H1 (cell line): Measurements from ENCODE around the gene GLIPR1. TPM values are rescaled to one million over a fixed set of nuclear protein-coding genes. Genes with fewer than 3 reads are reported as not detected.
A peak's percentile ranks its signal among the peaks of the same experiment; 100 is the strongest.

Experiments used
- CTCF ChIA-PET: fragments of 300-600 bp; sonication (Branson Sonifier 250); formaldehyde crosslinking; loops from one replicate; lab custom pipeline; 2021; ENCODE audit not compliant: partially characterized antibody; lab: Charles Lee
- POLR2A ChIA-PET: fragments of 300-600 bp; sonication (Branson Sonifier 250); formaldehyde crosslinking; loops from one replicate; lab custom pipeline; 2021; ENCODE audit warnings: inconsistent platforms; ENCODE audit not compliant: partially characterized antibody; lab: Charles Lee
- DNase-seq, 2 experiments: peaks; one replicate each; pipeline versions ENCODE4 v3.0.0 to v3.0.0-alpha.2; 2010 to 2022; ENCODE audit warnings: low spot score in 2 of 2, low read depth in 1 of 2, mixed read lengths in 1 of 2
- FAIRE-seq: peaks from 2 replicates; lab custom pipeline; 2011; peaks lifted over from hg19 to GRCh38; lab: Jason Lieb, UNC
- H2AFZ ChIP-seq: 2 replicates; pipeline ENCODE4 v1.8.1; 2012; ENCODE audit warnings: low read length, inconsistent platforms
- H2AK5ac ChIP-seq: 2 replicates; pipeline ENCODE4 v1.6.1; 2013; ENCODE audit warnings: low read depth, low read length
- H2BK120ac ChIP-seq: replicated peaks from 2 replicates; pipeline ENCODE3; 2013; ENCODE audit warnings: low read depth, low read length, inconsistent platforms
- H2BK12ac ChIP-seq: 2 replicates; pipeline ENCODE4 v1.6.1; 2013; ENCODE audit warnings: low read depth, low read length
- H2BK15ac ChIP-seq: 2 replicates; pipeline ENCODE4 v1.6.1; 2013; ENCODE audit warnings: low read length
- H2BK20ac ChIP-seq: 2 replicates; pipeline ENCODE4 v1.6.1; 2013; ENCODE audit warnings: low read length
- H2BK5ac ChIP-seq: 2 replicates; pipeline ENCODE4 v1.6.1; 2013; ENCODE audit warnings: low read depth, low read length
- H3K14ac ChIP-seq: 2 replicates; pipeline ENCODE4 v1.6.1; 2013; ENCODE audit warnings: inconsistent platforms; ENCODE audit not compliant: insufficient read length
- H3K18ac ChIP-seq: 2 replicates; pipeline ENCODE4 v1.6.1; 2013; ENCODE audit warnings: low read length; ENCODE audit errors: extremely low read depth
- H3K23ac ChIP-seq: 2 replicates; pipeline ENCODE4 v1.6.1; 2013; ENCODE audit warnings: inconsistent platforms; ENCODE audit not compliant: insufficient read length
- H3K23me2 ChIP-seq: 2 replicates; pipeline ENCODE4 v1.6.1; 2013; ENCODE audit warnings: low read depth, low read length
- H3K27ac ChIP-seq: 2 replicates; pipeline ENCODE4 v1.6.1; 2011; ENCODE audit warnings: low read depth, low read length, inconsistent platforms
- H3K27me3 ChIP-seq, 4 experiments: replicated peaks in 1 of 4; 1 replicate in 1 of 4; 2 replicates in 3 of 4; pipeline versions ENCODE4 v1.6.1 to v1.8.1; 2011 to 2013; ENCODE audit warnings: low read length in 3 of 4, mild to moderate bottlenecking in 3 of 4, inconsistent platforms in 2 of 4, mixed read lengths in 2 of 4, moderate library complexity in 1 of 4; ENCODE audit not compliant: control insufficient read depth in 3 of 4, insufficient read depth in 3 of 4; ENCODE audit errors: extremely low read depth in 1 of 4
- H3K36me3 ChIP-seq, 4 experiments: 2 replicates each; pipeline versions ENCODE4 v1.6.1 to v1.8.1; 2011 to 2013; ENCODE audit warnings: mild to moderate bottlenecking in 4 of 4, low read length in 3 of 4, moderate library complexity in 2 of 4, control low read depth in 1 of 4, inconsistent platforms in 1 of 4; ENCODE audit not compliant: insufficient read depth in 4 of 4, control insufficient read depth in 2 of 4
- H3K4ac ChIP-seq: replicated peaks from 2 replicates; pipeline ENCODE3; 2013; ENCODE audit warnings: low read length, low read depth, mixed read lengths, inconsistent platforms; ENCODE audit not compliant: insufficient read length
- H3K4me1 ChIP-seq, 4 experiments: replicated peaks in 1 of 4; 1 replicate in 1 of 4; 2 replicates in 3 of 4; pipeline versions ENCODE4 v1.6.1 to v1.8.1; 2011 to 2013; ENCODE audit warnings: low read length in 3 of 4, inconsistent platforms in 2 of 4, mixed read lengths in 1 of 4; ENCODE audit not compliant: insufficient read depth in 4 of 4, control insufficient read depth in 3 of 4
- H3K4me2 ChIP-seq, 2 experiments: 2 replicates each; pipeline versions ENCODE4 v1.6.1 to v1.8.1; 2011 to 2013; ENCODE audit warnings: low read depth in 2 of 2, low read length in 2 of 2, control low read depth in 1 of 2, inconsistent platforms in 1 of 2, mild to moderate bottlenecking in 1 of 2; ENCODE audit not compliant: insufficient read depth in 1 of 2
- H3K4me3 ChIP-seq, 4 experiments: fragments of 200-600, 300-600 bp in 1 of 4; sonication (generic), shearing (Covaris generic), sonication (Bioruptor Twin) in 1 of 4; 2 replicates each; pipeline versions ENCODE4 v1.5.1 to v1.8.1; 2011 to 2016; ENCODE audit warnings: low read length in 4 of 4, low read depth in 3 of 4, control low read depth in 2 of 4, inconsistent platforms in 2 of 4, mild to moderate bottlenecking in 2 of 4, mixed read lengths in 1 of 4, moderate library complexity in 1 of 4; ENCODE audit not compliant: insufficient read depth in 2 of 4; ENCODE audit errors: extremely low read depth in 1 of 4
- H3K56ac ChIP-seq: replicated peaks from 2 replicates; pipeline ENCODE3; 2013; ENCODE audit warnings: low read depth, mild to moderate bottlenecking, mixed read lengths, low read length, inconsistent platforms; ENCODE audit not compliant: insufficient read length
- H3K79me1 ChIP-seq: 2 replicates; pipeline ENCODE4 v1.6.1; 2013; ENCODE audit warnings: low read depth, low read length, control low read depth
- H3K79me2 ChIP-seq, 2 experiments: 2 replicates each; pipeline versions ENCODE4 v1.6.1 to v1.8.1; 2012 to 2013; ENCODE audit warnings: low read length in 2 of 2, mild to moderate bottlenecking in 2 of 2, inconsistent platforms in 1 of 2; ENCODE audit not compliant: insufficient read depth in 2 of 2, control insufficient read depth in 1 of 2
- H3K9ac ChIP-seq, 4 experiments: replicated peaks in 1 of 4; 1 replicate in 1 of 4; 2 replicates in 3 of 4; pipeline versions ENCODE4 v1.6.1 to v1.8.1; 2011 to 2013; ENCODE audit warnings: low read depth in 3 of 4, low read length in 3 of 4, control low read depth in 2 of 4, mild to moderate bottlenecking in 2 of 4, moderate library complexity in 2 of 4, inconsistent platforms in 1 of 4; ENCODE audit errors: extremely low read depth in 1 of 4
- H3K9me3 ChIP-seq, 2 experiments: 2 replicates each; pipeline versions ENCODE4 v1.6.1 to v1.8.1; 2012 to 2013; ENCODE audit warnings: mild to moderate bottlenecking in 2 of 2, moderate library complexity in 2 of 2, control low read depth in 1 of 2, inconsistent platforms in 1 of 2, low read depth in 1 of 2, low read length in 1 of 2, mixed read lengths in 1 of 2; ENCODE audit not compliant: insufficient read depth in 2 of 2
- H4K20me1 ChIP-seq, 2 experiments: replicated peaks in 1 of 2; 2 replicates each; pipeline versions ENCODE3 to v1.8.1; 2011 to 2013; ENCODE audit warnings: inconsistent platforms in 2 of 2, low read length in 2 of 2, mild to moderate bottlenecking in 1 of 2; ENCODE audit not compliant: insufficient read depth in 2 of 2, control insufficient read depth in 1 of 2
- H4K5ac ChIP-seq: 2 replicates; pipeline ENCODE4 v1.6.1; 2013; ENCODE audit warnings: low read length, low read depth, mixed read lengths, inconsistent platforms; ENCODE audit not compliant: insufficient read length
- H4K8ac ChIP-seq: 2 replicates; pipeline ENCODE4 v1.8.0; 2013; ENCODE audit warnings: mild to moderate bottlenecking, moderate library complexity, low read length, inconsistent platforms; ENCODE audit not compliant: insufficient read depth; ENCODE audit errors: extremely low read depth
- H4K91ac ChIP-seq: replicated peaks from 2 replicates; pipeline ENCODE3; 2013; ENCODE audit warnings: low read length, mixed read lengths, inconsistent platforms; ENCODE audit not compliant: insufficient read length
- POLR2A ChIP-seq, 2 experiments: IDR thresholded peaks; 1 replicate in 1 of 2; 2 replicates in 1 of 2; pipeline ENCODE4 v1.6.1; 2011; ENCODE audit warnings: low read depth in 2 of 2, low read length in 2 of 2, mild to moderate bottlenecking in 2 of 2; ENCODE audit errors: control extremely low read depth in 1 of 2
- WGBS, 2 experiments: shearing (Covaris generic) in 1 of 2; methylation state at CpG; one replicate each; pipeline versions ENCODE4 v1.1.6 to v1.1.7; 2013 to 2015; ENCODE audit warnings: low lambda C conversion rate in 2 of 2, mixed read lengths in 2 of 2, inconsistent platforms in 1 of 2, low coverage in 1 of 2, missing lambda C conversion rate in 1 of 2; ENCODE audit not compliant: insufficient replicate concordance in 2 of 2, insufficient coverage in 1 of 2, insufficient read length in 1 of 2; ENCODE audit errors: extremely low coverage in 1 of 2, missing lambda C conversion rate in 1 of 2; 5-methylcytosine and 5-hydroxymethylcytosine counted together
- polyA plus RNA-seq, 7 experiments: library from polyadenylated mRNA; depleted of rRNA in 3 of 7; stranded (reverse) in 5 of 7; unstranded in 2 of 7; fragments of >200 nt in 5 of 7; fragments of 200-250 nt in 2 of 7; gene quantifications; 1 replicate in 5 of 7; 2 replicates in 1 of 7; 4 replicates in 1 of 7; pipeline versions ENCODE4 v1.2.1 to v1.2.3, GENCODE V29; 2011 to 2013; ENCODE audit warnings: missing spikeins in 2 of 7, mixed read lengths in 2 of 7
- total RNA-seq: library from RNA; stranded (reverse); fragmentation: NEBNext Ultra II Directional; extraction: Animal tissue kit (Norgen Biotek cat#: 25700); gene quantifications from 2 replicates; pipeline ENCODE4 v1.2.1, GENCODE V29; 2021

Gene GLIPR1
- total and polyA plus RNA-seq, 2 of the 8 experiments (the other 6 are each of a cell fraction or from before 2014, with no cell fraction given), result 0.23 to 1.5 TPM

DNA sequence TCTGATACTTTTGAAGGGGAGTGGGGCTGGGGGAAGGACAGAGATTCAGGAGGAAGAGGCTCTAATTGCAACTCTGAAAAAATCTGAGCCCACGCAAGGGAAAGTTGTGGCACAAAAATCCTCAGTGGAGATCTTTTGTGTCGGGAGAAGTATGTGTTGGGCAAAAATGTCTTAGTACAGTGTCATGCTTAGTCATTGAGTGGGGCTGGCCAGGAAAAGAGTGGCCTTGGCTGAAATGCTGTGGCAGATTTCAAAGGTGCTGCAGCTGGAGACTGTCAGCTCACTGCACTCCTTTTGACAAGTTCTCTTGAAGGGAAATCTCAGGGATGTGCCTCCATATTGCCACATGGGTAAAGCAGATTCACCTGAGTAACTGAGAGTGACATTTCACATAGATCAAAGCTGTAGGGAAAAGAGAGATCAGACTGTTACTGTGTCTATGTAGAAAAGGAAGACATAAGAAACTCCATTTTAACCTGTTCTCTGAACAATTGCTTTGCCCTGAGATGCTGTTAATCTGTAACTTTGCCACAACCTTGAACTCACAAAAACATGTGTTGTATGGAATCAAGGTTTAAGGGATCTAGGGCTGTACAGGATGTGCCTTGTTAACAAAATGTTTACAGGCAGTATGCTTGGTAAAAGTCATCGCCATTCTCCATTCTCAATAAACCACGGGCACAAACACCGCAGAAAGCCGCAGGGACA is 36.0 kb upstream of the GLIPR1 start:
- no peaks in the 10 kb centered on the region for H3K79me2 ChIP-seq
- FAIRE-seq (no peak), DNase-seq (no peak)
- H2BK20ac ChIP-seq, result no peak overlapping the region
- no peak overlapping the region for H3K4me2 ChIP-seq
- H4K91ac ChIP-seq, result no peak overlapping the region
- H2BK15ac ChIP-seq, result no peak overlapping the region
- H3K9me3 ChIP-seq, result peaks cover 0 to 7% of the 10 kb centered on the region in 2 experiments; a peak in 2 of 4 replicates
- H3K79me1 ChIP-seq, result no peaks in the 10 kb centered on the region
- H3K23ac ChIP-seq, result no peak overlapping the region
- H3K9ac ChIP-seq, result no peak overlapping the region
- no peaks in the 10 kb centered on the region for H3K36me3 ChIP-seq
- no peak overlapping the region for H3K4ac ChIP-seq
- no peak overlapping the region for H2BK12ac ChIP-seq
- H3K27ac ChIP-seq, result no peak overlapping the region
- H4K20me1 ChIP-seq, result no peaks in the 10 kb centered on the region
- no peak overlapping the region for H3K14ac ChIP-seq
- ChIA-PET POLR2A (no interaction called here), CTCF (no interaction called here)
- H3K4me3 ChIP-seq, result no peak overlapping the region
- no peak overlapping the region for H2BK5ac ChIP-seq
- no peaks in the 10 kb centered on the region for H3K27me3 ChIP-seq
- no peak overlapping the region for H3K56ac ChIP-seq
- H4K5ac ChIP-seq, result no peak overlapping the region
- H2BK120ac ChIP-seq, result no peak overlapping the region
- H2AK5ac ChIP-seq, result no peak overlapping the region
- WGBS, 2 experiments, result 94% methylated on average over 6 of the region's 6 CpGs; no CpG with 5 or more reads in 1 of the 2 experiments
- peak overlapping the region; percentile 85; the same call in 1 of the 2 replicates for H2AFZ ChIP-seq
- H3K23me2 ChIP-seq, result no peaks in the 10 kb centered on the region; the same call in 1 of the 2 replicates
- no peaks in the 10 kb centered on the region for H3K4me1 ChIP-seq
- H3K18ac ChIP-seq, result no peak overlapping the region
- no peak overlapping the region for H4K8ac ChIP-seq
- TF ChIP-seq POLR2A (IDR thresholded peaks at IDR 0.05; ENCODE audit: control extremely low read depth in 1 of 2, low read depth in 2 of 2, low read length in 2 of 2), result no peak
